NCI-H1436 treated with DMSO at 0.1 percent for 48 hours (cell line): ENCODE data around the gene PCDHB10.
A peak's percentile ranks its signal among the peaks of the same experiment; 100 is the strongest.
"Not testable (repeated sequence)": the region's sequence is repeated elsewhere in the genome, so short reads cannot be mapped to it uniquely, and the experiment has no call there.

Source experiments
- DNase-seq: peaks from one replicate; lab custom pipeline; 2025; lab: John Stamatoyannopoulos, UW

The PCDHB10 gene

GRCh38 chr5:141192110-141192725, at the start of gene PCDHB10:
Gene PCDHB10 (plus strand): TSS chr5:141192353. CDS start chr5:141192553, 200 bp downstream.
- no peak for DNase-seq

GRCh38 chr5:141149812-141150211, 42.3 kb upstream of the PCDHB10 start, which contains the start of gene PCDHB6:
Gene PCDHB6 (plus strand): TSS chr5:141150057. CDS start chr5:141150258, 201 bp downstream.
- no peak for DNase-seq

GRCh38 chr5:141150224-141150992, 41.7 kb upstream of the PCDHB10 start:
- no peak for DNase-seq

GRCh38 chr5:141150993-141151325, 41.2 kb upstream of the PCDHB10 start:
- DNase-seq: no peak

GRCh38 chr5:141151632-141152031, 40.5 kb upstream of the PCDHB10 start:
- not testable (repeated sequence) for DNase-seq

- not testable (repeated sequence) for DNase-seq
Observed at GRCh38 chr5:141152096-141152495, 40.1 kb upstream of the PCDHB10 start.

- DNase-seq: no peak
Observed at GRCh38 chr5:141155540-141156374, 36.4 kb upstream of the PCDHB10 start.

GRCh38 chr5:141157356-141157755, 34.8 kb upstream of the PCDHB10 start:
- DNase-seq: not testable (repeated sequence)

- DNase-seq: not testable (repeated sequence)
Observed at GRCh38 chr5:141157901-141158300, 34.3 kb upstream of the PCDHB10 start.

- no peak for DNase-seq
Observed at GRCh38 chr5:141172381-141173204, 19.6 kb upstream of the PCDHB10 start, which contains the start of gene PCDHB7. Gene PCDHB7 (plus strand): TSS chr5:141172644. CDS start chr5:141172836, 192 bp downstream.

GRCh38 chr5:141174291-141175104, 17.7 kb upstream of the PCDHB10 start:
- DNase-seq: not testable (repeated sequence)

- DNase-seq: no peak
Observed at GRCh38 chr5:141175933-141176332, 16.2 kb upstream of the PCDHB10 start.

- DNase-seq: peak; percentile 36
Observed at GRCh38 chr5:141177577-141178191, 14.5 kb upstream of the PCDHB10 start, which contains the start of gene PCDHB8. Gene PCDHB8 (plus strand): TSS chr5:141177790. CDS start chr5:141178035, 245 bp downstream.

GRCh38 chr5:141179371-141179770, 12.8 kb upstream of the PCDHB10 start:
- DNase-seq: not testable (repeated sequence)

GRCh38 chr5:141179876-141180275, 12.3 kb upstream of the PCDHB10 start:
- not testable (repeated sequence) for DNase-seq

- DNase-seq: no peak
Observed at GRCh38 chr5:141180313-141180712, 11.8 kb upstream of the PCDHB10 start.

GRCh38 chr5:141182248-141182647, 9.9 kb upstream of the PCDHB10 start, which contains the start of gene PCDHB16:
Gene PCDHB16 (plus strand): TSS chr5:141182387. CDS start chr5:141182560, 173 bp downstream.
- no peak for DNase-seq

- DNase-seq: not testable (repeated sequence)
Observed at GRCh38 chr5:141184117-141184855, 7.9 kb upstream of the PCDHB10 start.

- DNase-seq: no peak
Observed at GRCh38 chr5:141186897-141187512, 5.1 kb upstream of the PCDHB10 start, which contains the start of gene PCDHB9. Gene PCDHB9 (plus strand): TSS chr5:141187161. CDS start chr5:141187319, 158 bp downstream.
